GM15510 (cell line): ENCODE data around the gene FGF8.

Experiments
- POLR2A ChIP-seq: IDR thresholded peaks from 3 replicates; pipeline ENCODE4 v1.6.1; 2011; ENCODE audit warnings: borderline replicate concordance; ENCODE audit not compliant: insufficient read length; ENCODE audit errors: extremely low read depth

FGF8 gene

GRCh38 chr10:101789686-101790085, 13.8 kb upstream of the FGF8 start:
- TF ChIP-seq POLR2A, result no peak

DNA sequence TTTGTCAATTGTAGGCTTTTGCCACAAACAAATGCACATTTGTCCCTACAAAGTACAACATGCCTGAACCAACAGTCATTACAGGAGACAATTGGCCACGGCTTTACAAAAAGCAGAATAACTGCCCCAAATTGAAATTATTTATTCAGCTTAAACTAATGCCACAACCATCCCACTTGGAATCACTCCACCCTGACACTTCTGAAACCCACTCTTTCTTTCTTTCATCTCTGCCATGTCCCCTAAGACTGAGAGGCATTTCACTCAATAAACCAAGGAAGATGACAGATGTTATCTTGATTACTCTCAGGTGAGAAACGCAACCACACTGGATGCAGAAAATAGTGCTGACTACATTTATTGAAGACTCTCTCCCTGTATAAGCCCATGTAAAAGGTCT, 9.9 kb upstream of the FGF8 start:
- no peak for TF ChIP-seq POLR2A

- no peak for TF ChIP-seq POLR2A
Measured at GRCh38 chr10:101784558-101784957, 8.6 kb upstream of the FGF8 start.

DNA sequence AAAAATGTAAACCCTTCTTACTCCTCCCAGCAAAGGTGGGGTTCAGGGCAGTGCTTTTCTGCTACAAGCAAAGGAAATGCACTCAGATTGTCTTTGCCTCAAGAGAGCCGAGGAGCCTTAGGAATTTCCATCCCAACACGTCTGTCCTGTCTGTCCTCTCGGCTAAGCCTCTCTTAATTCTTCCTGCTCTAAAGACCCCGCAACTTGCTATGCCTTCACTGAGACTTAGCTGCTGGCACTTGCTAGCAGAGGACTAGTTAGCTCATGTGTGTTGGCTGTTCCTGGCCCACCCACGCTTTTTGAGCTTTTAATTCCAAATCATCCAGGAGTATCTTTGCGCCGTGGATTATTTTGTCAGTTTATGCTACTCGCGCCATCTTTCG, 7.8 kb upstream of the FGF8 start:
- TF ChIP-seq POLR2A, result no peak

- TF ChIP-seq POLR2A, result peak; percentile 68
Measured at GRCh38 chr10:101782811-101783735, 7.2 kb upstream of the FGF8 start, which contains the start of gene NPM3. NPM3 (minus strand) TSS chr10:101783446; CDS start chr10:101783390, 56 bp downstream.

GRCh38 chr10:101781984-101782810, 6.3 kb upstream of the FGF8 start:
- TF ChIP-seq POLR2A, result no peak

GRCh38 chr10:101781655-101781983, 5.7 kb upstream of the FGF8 start:
- no peak for TF ChIP-seq POLR2A

DNA sequence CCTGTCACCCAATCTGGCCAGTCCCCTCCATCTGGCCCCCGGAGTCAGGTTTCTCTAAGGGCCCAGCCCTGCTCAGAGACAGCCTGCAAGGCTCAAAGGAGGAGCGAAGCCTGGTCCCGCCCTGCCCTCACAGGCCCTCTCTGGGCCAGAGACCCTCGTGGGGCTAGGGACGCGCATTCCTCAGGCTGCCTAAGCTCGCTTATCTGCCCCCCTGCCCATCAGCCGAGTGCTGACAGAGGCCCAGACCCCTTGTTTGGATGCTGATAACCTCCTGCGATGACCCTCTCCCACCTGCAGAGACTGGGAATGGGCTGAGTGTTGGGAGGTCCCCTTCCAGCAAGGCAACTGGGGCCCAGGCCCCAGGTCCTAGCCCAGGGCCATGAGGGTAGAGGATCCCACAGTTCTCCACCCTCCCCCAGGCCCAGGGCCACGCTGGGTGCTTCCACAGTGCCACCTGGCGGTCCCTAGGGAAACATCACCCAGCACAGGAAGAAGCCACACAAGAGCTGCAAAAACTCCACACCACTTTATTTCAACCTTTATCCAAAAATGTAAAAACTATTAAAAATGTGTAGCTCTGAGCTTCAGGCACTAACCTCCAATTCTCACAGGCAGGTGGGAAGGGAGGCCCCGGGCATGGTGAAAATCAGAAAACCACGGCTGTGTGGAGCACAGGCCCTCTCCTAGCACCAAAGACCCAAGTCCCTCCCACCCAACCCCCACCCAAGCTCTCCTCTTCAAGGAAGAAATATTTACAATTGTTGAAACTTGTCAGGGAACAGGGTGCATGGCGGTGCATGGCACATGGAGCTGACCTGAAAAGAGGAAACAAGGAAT, 5.1 kb upstream of the FGF8 start:
- TF ChIP-seq POLR2A, result no peak

GRCh38 chr10:101780187-101780817, 4.4 kb upstream of the FGF8 start:
- TF ChIP-seq POLR2A, result no peak

DNA sequence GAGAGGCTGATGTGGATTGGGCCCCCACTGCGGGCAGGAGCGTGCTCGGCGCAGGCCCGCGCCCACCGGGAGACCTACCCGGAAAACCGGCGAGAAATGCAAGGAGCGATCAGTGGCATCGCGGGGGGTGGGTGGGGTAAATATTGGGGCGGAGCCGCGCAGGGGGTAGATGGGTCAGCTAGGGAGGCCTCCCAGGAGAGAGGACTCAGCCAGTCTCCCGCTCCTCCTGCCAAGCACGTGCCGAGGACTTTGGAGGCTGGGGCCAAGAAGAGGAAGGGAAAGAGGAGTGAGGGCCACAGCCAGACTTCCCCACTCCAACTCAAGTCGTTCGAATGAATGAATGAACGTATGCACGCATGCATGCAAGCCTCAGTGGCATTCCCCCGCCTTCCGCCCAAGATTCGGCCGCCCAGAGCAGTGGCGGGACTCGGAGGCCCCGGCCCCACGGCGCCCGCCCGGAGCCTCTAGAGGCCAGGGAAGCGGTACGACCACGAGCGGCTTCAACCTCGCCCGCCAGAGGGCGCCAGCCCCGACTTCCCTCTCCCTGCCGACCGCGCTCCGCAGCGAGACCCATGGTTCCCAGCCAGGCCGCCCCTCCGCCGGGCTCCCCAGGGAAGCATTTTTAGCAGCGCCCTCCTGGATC, 3.8 kb upstream of the FGF8 start:
- no peak for TF ChIP-seq POLR2A

DNA sequence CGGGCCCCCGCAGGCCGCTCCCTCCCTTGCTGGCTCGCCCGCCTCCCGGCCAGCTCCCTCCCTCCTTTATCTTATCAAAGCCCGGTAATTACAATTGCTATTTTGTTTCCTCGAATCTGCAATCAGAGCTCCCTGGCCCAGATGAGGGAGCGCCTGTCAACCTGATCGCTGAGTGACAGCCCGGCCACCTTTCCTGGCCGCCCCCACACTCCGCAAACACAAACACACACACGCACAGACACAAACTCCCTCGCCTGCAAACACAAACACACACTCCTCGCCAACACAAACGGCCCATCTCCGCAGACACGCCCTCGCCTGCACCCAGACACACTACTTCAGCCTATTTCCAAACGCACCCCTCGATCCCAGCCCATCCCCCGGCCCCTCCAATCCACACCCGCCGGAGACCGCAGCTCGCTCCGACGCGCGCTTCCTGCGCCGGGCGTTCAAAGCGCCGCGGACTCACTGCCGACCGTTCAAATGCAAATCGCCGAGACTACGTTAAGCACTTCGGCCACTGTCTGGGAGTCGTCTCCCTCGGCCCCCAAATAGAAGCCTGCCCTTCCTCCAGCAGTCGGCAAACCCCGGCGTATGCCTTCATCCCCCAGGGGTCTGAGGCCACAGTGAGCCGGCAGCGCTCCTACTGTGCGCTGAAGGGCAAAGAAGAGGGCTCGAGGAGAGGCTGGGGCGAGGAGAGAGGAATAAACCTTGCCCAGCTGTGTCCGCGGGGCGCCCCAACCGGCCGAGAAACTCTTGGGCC, 3.0 kb upstream of the FGF8 start:
- no peak for TF ChIP-seq POLR2A

GRCh38 chr10:101778151-101778780, 2.4 kb upstream of the FGF8 start:
- TF ChIP-seq POLR2A, result no peak

GRCh38 chr10:101777619-101778145, 1.8 kb upstream of the FGF8 start:
- no peak for TF ChIP-seq POLR2A

DNA sequence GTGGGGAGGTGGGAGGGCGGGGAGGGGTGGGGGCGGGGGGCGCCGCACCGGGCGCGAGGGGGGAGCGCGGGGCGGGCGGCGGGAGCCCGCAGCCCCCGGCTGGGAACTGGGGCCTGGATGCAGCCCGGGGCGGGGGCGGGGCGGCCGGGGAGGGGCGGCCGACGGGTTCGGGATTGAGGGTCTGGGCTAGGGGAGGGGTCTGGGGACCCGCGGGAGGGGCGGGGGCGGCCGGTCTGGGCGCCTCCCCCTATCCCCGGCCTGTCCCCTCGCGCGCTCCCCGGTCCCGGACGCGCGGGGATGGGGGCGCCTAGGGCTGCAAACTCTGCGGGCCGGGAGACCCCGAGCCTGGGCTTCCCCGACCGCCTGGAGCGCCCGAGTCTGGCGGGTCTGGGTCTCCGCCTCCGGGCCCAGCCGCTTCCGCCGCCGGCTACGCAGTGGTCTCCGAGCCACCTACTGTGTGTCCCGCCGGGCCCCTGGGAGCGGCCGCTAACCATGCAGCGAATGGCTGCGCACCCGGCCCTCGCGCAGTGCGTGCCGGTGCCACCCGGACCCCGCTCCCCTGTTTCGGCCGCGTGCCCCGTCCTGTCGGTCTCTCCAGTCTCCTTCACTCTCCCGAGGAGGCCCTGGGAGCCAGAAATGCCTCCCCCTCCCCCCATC, 375 bp upstream of the FGF8 start:
- no peak for TF ChIP-seq POLR2A
